ENCODE results near the gene THRAP3. TPM values are rescaled to one million over a fixed set of nuclear protein-coding genes. Genes with fewer than 3 reads are reported as not detected.

The THRAP3 gene
- total and polyA plus RNA-seq, 2 of the 8 experiments (the other 6 are each of a cell fraction or from before 2014, with no cell fraction given), result 40.2 to 183 TPM

DNA sequence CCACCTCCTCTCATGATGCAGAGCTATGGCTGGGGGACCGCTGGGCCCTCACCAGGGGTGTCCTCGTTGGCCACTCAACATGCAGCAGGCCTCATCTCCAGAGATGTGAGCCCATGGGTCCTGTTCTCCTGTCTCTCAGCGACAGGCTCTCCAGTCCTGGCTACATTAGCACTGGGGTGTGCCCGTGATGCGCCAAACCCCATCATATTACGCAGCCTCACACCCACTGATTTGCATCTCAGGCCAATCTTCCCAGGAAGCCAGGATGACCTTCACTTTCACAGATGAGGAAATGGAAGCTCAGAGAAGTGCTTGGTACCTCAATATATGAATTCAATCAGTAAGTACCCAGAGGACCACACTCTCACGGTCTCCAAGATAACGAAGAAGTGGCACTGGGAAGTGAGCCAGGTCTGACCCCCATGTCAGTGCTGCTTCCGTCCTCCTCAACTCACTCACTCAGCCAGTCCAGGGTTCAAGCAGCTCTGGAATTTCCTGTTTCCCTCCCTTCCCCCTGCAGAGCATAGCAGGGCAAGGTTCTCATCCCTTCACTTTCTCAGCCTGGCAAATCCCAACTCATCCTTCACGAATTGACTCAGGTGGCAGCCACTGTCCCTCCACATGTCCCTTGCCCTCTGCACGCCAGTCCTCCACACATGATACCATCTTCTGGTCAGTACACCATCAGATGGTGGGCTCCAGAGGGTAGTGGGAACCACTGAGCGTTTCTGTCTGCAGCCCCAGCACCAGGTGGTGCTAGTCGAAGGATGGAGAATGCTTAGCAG lies 128.1 kb downstream of the THRAP3 start:
- no peak overlapping the region for H2BK20ac ChIP-seq (ENCODE audit: low read length)
- H3K23me2 ChIP-seq (ENCODE audit: low read depth, low read length), result no peaks in the 10 kb centered on the region
- FAIRE-seq (no peak), DNase-seq (ENCODE audit: low read depth in 1 of 2, low spot score in 2 of 2) (no peak)
- TF ChIP-seq RAD21 (IDR thresholded peaks at IDR 0.05 in 1 of 2, conservative IDR thresholded peaks at IDR 0.05 in 1 of 2; ENCODE audit: low read depth in 2 of 2, low read length in 2 of 2), result peak in 1 of 2 experiments; percentile 6; a peak in 1 of 4 replicates
- TF ChIP-seq CBX5 (IDR thresholded peaks at IDR 0.05; ENCODE audit: low read depth, low read length), result no peak
- TF ChIP-seq, protein P1, sequence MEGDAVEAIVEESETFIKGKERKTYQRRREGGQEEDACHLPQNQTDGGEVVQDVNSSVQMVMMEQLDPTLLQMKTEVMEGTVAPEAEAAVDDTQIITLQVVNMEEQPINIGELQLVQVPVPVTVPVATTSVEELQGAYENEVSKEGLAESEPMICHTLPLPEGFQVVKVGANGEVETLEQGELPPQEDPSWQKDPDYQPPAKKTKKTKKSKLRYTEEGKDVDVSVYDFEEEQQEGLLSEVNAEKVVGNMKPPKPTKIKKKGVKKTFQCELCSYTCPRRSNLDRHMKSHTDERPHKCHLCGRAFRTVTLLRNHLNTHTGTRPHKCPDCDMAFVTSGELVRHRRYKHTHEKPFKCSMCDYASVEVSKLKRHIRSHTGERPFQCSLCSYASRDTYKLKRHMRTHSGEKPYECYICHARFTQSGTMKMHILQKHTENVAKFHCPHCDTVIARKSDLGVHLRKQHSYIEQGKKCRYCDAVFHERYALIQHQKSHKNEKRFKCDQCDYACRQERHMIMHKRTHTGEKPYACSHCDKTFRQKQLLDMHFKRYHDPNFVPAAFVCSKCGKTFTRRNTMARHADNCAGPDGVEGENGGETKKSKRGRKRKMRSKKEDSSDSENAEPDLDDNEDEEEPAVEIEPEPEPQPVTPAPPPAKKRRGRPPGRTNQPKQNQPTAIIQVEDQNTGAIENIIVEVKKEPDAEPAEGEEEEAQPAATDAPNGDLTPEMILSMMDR (IDR thresholded peaks at IDR 0.05; ENCODE audit: control extremely low read depth in 1 of 3, insufficient read depth in 1 of 3, low read depth in 1 of 3, low read length in 3 of 3), result peak; percentile 1 to 20 (median 8); a peak in 2 of 4 replicates
- POLR2A ChIA-PET (ENCODE audit: partially characterized antibody), result interaction anchor here (0.8 to 4.4 kb wide), 6 partner anchors 10 to 89 kb away, joined by 3 to 19 read pairs (median 5); no protein-coding TSS in a partner anchor
- no peak overlapping the region for H2AK5ac ChIP-seq (ENCODE audit: low read depth, low read length)
- no peaks in the 10 kb centered on the region for H3K27me3 ChIP-seq (replicated peaks in 1 of 4; ENCODE audit: control insufficient read depth in 3 of 4, extremely low read depth in 1 of 4, insufficient read depth in 3 of 4, low read length in 3 of 4)
- no peak overlapping the region; the same call in 1 of the 2 replicates for H2BK5ac ChIP-seq (ENCODE audit: low read depth, low read length)
- no peak overlapping the region for H2BK12ac ChIP-seq (ENCODE audit: low read depth, low read length)
- H3K4me1 ChIP-seq (replicated peaks in 1 of 4; ENCODE audit: control insufficient read depth in 3 of 4, insufficient read depth in 4 of 4, low read length in 3 of 4), result peaks cover 0 to 6% (median 0%) of the 10 kb centered on the region in 4 experiments; a peak in 1 of 7 replicates
- H3K14ac ChIP-seq (ENCODE audit: insufficient read length), result no peak overlapping the region
- H3K79me1 ChIP-seq (ENCODE audit: low read depth, low read length), result no peaks in the 10 kb centered on the region; the same call in 1 of the 2 replicates
- H3K4ac ChIP-seq (replicated peaks; ENCODE audit: insufficient read length, low read depth, low read length), result no peak overlapping the region
- H3K27ac ChIP-seq (ENCODE audit: low read depth, low read length), result no peak overlapping the region
- H2BK120ac ChIP-seq (replicated peaks; ENCODE audit: low read depth, low read length), result no peak overlapping the region
- H4K91ac ChIP-seq (replicated peaks; ENCODE audit: insufficient read length, low read length), result no peak overlapping the region
- H3K9ac ChIP-seq (replicated peaks in 1 of 4; ENCODE audit: extremely low read depth in 1 of 4, low read depth in 3 of 4, low read length in 3 of 4), result no peak overlapping the region; a peak in 1 of 7 replicates
- CTCF ChIA-PET (ENCODE audit: partially characterized antibody), result interaction anchor here (0.7 to 13.3 kb wide), 8 partner anchors 8 to 218 kb away, joined by 3 to 150 read pairs (median 5); no protein-coding TSS in a partner anchor
- no peak overlapping the region for H3K4me3 ChIP-seq (ENCODE audit: extremely low read depth in 1 of 4, insufficient read depth in 2 of 4, low read depth in 3 of 4, low read length in 4 of 4)
- H3K9me3 ChIP-seq (ENCODE audit: insufficient read depth in 2 of 2, low read depth in 1 of 2, low read length in 1 of 2), result no peaks in the 10 kb centered on the region
- H4K20me1 ChIP-seq (replicated peaks in 1 of 2; ENCODE audit: control insufficient read depth in 1 of 2, insufficient read depth in 2 of 2, low read length in 2 of 2), result peaks cover 0 to 6% of the 10 kb centered on the region in 2 experiments
- H2BK15ac ChIP-seq (ENCODE audit: low read length), result no peak overlapping the region
- no peak overlapping the region for H3K4me2 ChIP-seq (ENCODE audit: insufficient read depth in 1 of 2, low read depth in 2 of 2, low read length in 2 of 2)
- no peaks in the 10 kb centered on the region for H3K79me2 ChIP-seq (ENCODE audit: control insufficient read depth in 1 of 2, insufficient read depth in 2 of 2, low read length in 2 of 2)
- H3K56ac ChIP-seq (replicated peaks; ENCODE audit: insufficient read length, low read depth, low read length), result no peak overlapping the region
- H4K8ac ChIP-seq (ENCODE audit: extremely low read depth, insufficient read depth, low read length), result no peak overlapping the region
- no peak overlapping the region for H3K18ac ChIP-seq (ENCODE audit: extremely low read depth, low read length)
- 92% methylated on average over 13 of the region's 13 CpGs; no CpG with 5 or more reads in 1 of the 2 experiments for WGBS, 2 experiments (ENCODE audit: extremely low coverage in 1 of 2, insufficient coverage in 1 of 2, insufficient read length in 1 of 2, insufficient replicate concordance in 2 of 2, low coverage in 1 of 2, low lambda C conversion rate in 2 of 2, missing lambda C conversion rate in 1 of 2)
- no peak overlapping the region for H2AFZ ChIP-seq (ENCODE audit: low read length)
- H3K23ac ChIP-seq (ENCODE audit: insufficient read length), result no peak overlapping the region
- H4K5ac ChIP-seq (ENCODE audit: insufficient read length, low read depth, low read length), result no peak overlapping the region
- peaks cover 4 to 30% (median 14%) of the 10 kb centered on the region in 4 experiments; a peak in 7 of 8 replicates for H3K36me3 ChIP-seq (ENCODE audit: control insufficient read depth in 2 of 4, insufficient read depth in 4 of 4, low read length in 3 of 4)

Data from H1 (cell line).